ENCODE results near the gene MADD.

DNA sequence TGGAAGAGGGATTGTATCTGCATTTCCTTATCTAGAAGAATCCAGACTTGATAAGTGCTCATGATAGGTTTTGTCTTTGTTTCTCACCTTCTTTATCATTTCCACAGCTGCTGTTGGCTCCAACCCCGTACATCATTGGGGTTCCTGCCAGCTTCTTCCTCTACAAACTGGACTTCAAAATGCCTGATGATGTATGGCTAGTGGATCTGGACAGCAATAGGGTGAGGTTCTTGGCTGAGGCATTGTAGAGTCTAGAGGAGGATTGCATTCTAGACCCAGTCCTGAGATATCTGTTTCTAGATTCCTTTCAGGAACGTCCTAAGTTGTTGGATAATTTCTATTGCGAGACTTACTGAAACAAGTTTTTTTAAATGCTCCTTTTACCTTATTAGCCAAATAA lies 8.1 kb downstream of the MADD start:
- TF ChIP-seq, protein P1, sequence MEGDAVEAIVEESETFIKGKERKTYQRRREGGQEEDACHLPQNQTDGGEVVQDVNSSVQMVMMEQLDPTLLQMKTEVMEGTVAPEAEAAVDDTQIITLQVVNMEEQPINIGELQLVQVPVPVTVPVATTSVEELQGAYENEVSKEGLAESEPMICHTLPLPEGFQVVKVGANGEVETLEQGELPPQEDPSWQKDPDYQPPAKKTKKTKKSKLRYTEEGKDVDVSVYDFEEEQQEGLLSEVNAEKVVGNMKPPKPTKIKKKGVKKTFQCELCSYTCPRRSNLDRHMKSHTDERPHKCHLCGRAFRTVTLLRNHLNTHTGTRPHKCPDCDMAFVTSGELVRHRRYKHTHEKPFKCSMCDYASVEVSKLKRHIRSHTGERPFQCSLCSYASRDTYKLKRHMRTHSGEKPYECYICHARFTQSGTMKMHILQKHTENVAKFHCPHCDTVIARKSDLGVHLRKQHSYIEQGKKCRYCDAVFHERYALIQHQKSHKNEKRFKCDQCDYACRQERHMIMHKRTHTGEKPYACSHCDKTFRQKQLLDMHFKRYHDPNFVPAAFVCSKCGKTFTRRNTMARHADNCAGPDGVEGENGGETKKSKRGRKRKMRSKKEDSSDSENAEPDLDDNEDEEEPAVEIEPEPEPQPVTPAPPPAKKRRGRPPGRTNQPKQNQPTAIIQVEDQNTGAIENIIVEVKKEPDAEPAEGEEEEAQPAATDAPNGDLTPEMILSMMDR (IDR thresholded peaks at IDR 0.05; ENCODE audit: poor library complexity, severe bottlenecking), result no peak
- no peak for TF ChIP-seq EP300 (conservative IDR thresholded peaks at IDR 0.05; ENCODE audit: poor library complexity, severe bottlenecking)
- TF ChIP-seq, protein P2, sequence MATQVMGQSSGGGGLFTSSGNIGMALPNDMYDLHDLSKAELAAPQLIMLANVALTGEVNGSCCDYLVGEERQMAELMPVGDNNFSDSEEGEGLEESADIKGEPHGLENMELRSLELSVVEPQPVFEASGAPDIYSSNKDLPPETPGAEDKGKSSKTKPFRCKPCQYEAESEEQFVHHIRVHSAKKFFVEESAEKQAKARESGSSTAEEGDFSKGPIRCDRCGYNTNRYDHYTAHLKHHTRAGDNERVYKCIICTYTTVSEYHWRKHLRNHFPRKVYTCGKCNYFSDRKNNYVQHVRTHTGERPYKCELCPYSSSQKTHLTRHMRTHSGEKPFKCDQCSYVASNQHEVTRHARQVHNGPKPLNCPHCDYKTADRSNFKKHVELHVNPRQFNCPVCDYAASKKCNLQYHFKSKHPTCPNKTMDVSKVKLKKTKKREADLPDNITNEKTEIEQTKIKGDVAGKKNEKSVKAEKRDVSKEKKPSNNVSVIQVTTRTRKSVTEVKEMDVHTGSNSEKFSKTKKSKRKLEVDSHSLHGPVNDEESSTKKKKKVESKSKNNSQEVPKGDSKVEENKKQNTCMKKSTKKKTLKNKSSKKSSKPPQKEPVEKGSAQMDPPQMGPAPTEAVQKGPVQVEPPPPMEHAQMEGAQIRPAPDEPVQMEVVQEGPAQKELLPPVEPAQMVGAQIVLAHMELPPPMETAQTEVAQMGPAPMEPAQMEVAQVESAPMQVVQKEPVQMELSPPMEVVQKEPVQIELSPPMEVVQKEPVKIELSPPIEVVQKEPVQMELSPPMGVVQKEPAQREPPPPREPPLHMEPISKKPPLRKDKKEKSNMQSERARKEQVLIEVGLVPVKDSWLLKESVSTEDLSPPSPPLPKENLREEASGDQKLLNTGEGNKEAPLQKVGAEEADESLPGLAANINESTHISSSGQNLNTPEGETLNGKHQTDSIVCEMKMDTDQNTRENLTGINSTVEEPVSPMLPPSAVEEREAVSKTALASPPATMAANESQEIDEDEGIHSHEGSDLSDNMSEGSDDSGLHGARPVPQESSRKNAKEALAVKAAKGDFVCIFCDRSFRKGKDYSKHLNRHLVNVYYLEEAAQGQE (IDR thresholded peaks at IDR 0.05; ENCODE audit: borderline replicate concordance), result no peak
- TF ChIP-seq SMC3 (conservative IDR thresholded peaks at IDR 0.05; ENCODE audit: poor library complexity), result no peak
